Stimulated activated CD8-positive, alpha-beta memory T cell treated with anti-CD3 and anti-CD28 coated beads, Interleukin-7, amount 100 ng/mL, for 48 hours (primary cell): ENCODE results near the gene EFS.

Experiments
- DNase-seq, 2 donors: peaks; one replicate each; pipeline ENCODE4 v3.0.0-alpha.2; 2020; ENCODE audit warnings: low read depth in 1 of 2; ENCODE audit errors: extremely low read depth in 1 of 2

Gene EFS

GRCh38 chr14:23359167-23359626 lies 5.8 kb downstream of the EFS start:
- DNase-seq: no peak

GRCh38 chr14:23358553-23359166 lies 6.3 kb downstream of the EFS start:
- no peak for DNase-seq

GRCh38 chr14:23358042-23358441 lies 6.9 kb downstream of the EFS start:
- no peak for DNase-seq

- no peak for DNase-seq
These were observed 7.7 kb downstream of the EFS start for GRCh38 chr14:23357261-23357660.

- DNase-seq: no peak
These were observed 8.3 kb downstream of the EFS start for GRCh38 chr14:23356662-23357061.

GRCh38 chr14:23355871-23356435 lies 9.0 kb downstream of the EFS start:
- DNase-seq: no peak

GRCh38 chr14:23354990-23355389 lies 10.0 kb downstream of the EFS start:
- no peak for DNase-seq

- no peak for DNase-seq
These were observed 11.6 kb downstream of the EFS start for GRCh38 chr14:23353433-23353780.

GRCh38 chr14:23352506-23353432 lies 12.2 kb downstream of the EFS start, which contains the start of gene SLC22A17:
SLC22A17 (minus strand) TSS chr14:23352887.
- peak in 1 of 2 donors; percentile 20 for DNase-seq

GRCh38 chr14:23351681-23352505 lies 13.1 kb downstream of the EFS start:
- no peak for DNase-seq

- no peak for DNase-seq
These were observed 15.7 kb downstream of the EFS start for GRCh38 chr14:23349156-23349845.

GRCh38 chr14:23348297-23348655 lies 16.7 kb downstream of the EFS start:
- DNase-seq: no peak

GRCh38 chr14:23347406-23348296 lies 17.3 kb downstream of the EFS start:
- no peak for DNase-seq

GRCh38 chr14:23346693-23347405 lies 18.1 kb downstream of the EFS start:
- no peak for DNase-seq

GRCh38 chr14:23345987-23346692 lies 18.8 kb downstream of the EFS start:
- DNase-seq: no peak

- no peak for DNase-seq
These were observed 20.5 kb downstream of the EFS start for GRCh38 chr14:23344481-23344880.

GRCh38 chr14:23339506-23340268 lies 25.3 kb downstream of the EFS start:
- DNase-seq: no peak
